Stimulated activated naive B cell treated with anti-CD40 and anti-IgM and Interleukin-4, amounts not matched to agents 10 μg/mL and 1 μg/mL and 100 μg/mL, for 72 hours (primary cell): ENCODE measurements around the gene CD151.

Experiments
- ATAC-seq, 2 donors: fragments of 150-1000 bp; cut with Tn5 transposase; replicated peaks; 2 replicates each; pipeline ENCODE4 v1.10.0; 2021; ENCODE audit warnings: moderate library complexity in 1 of 2
- DNase-seq: peaks from one replicate; pipeline ENCODE4 v3.0.0; 2021
- H3K27ac Mint-ChIP-seq: one replicate; pipeline ENCODE4 v1.8.0; 2022; ENCODE audit warnings: mild to moderate bottlenecking, mixed read lengths
- H3K27me3 Mint-ChIP-seq, 2 donors: one replicate each; pipeline ENCODE4 v1.8.0; 2022; ENCODE audit warnings: mixed read lengths in 2 of 2
- H3K36me3 Mint-ChIP-seq, 2 donors: one replicate each; pipeline ENCODE4 v1.8.0; 2022; ENCODE audit warnings: mixed read lengths in 2 of 2, mild to moderate bottlenecking in 1 of 2
- H3K4me1 Mint-ChIP-seq, 2 donors: one replicate each; pipeline ENCODE4 v1.8.0; 2022; ENCODE audit warnings: mixed read lengths in 2 of 2, mild to moderate bottlenecking in 1 of 2
- H3K4me3 Mint-ChIP-seq, 2 donors: one replicate each; pipeline ENCODE4 v1.8.0; 2022; ENCODE audit warnings: mild to moderate bottlenecking in 2 of 2, mixed read lengths in 2 of 2, moderate library complexity in 1 of 2
- H3K9me3 Mint-ChIP-seq, 2 donors: one replicate each; pipeline ENCODE4 v1.8.0; 2022; ENCODE audit warnings: mixed read lengths in 2 of 2, mild to moderate bottlenecking in 1 of 2

CD151 gene

DNA sequence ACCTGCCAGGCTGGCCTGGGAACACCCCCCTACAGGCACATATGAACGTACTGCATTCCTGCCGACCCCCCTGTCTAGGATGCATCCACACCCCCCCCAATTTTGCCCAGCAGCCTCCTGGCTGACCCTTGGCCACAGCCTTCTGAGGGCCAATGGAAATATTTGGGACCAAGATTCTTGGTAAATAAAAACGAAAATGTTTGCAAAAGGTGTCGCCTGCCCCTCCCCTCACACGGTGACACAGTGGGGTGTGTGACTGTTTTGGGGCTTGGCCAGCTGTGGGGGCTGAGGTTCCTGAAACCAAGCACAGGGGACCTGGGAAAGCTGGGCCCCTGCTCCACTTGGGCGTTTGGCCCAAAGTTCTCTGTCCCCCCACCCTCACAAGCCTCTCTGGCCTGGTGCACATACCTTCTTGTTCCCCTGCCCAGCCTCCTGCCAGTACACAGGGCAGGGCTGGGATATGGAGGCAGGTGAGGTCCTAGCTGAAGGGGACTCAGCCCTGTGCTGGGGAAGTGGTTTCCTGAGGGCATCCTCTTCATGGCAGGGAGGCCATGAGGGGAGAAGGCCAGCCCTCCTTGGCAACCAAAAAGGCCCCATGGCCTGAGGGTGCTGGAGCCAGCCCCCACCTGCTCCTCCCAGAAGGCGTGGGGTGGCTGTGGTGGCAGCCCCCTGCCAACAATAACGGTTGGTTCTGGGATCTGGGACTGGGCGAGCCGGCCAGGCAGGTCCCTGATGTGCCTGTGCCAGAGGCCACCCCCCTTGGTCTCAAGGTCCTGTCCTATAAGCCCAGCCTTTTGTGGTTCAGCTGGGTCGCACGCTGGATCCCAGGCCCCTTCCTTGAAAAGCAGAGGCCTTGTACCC is 7.2 kb upstream of the CD151 start:
- H3K27ac Mint-ChIP-seq = no peak overlapping the region
- ATAC-seq = no peak
- peaks cover 28 to 33% of the 10 kb centered on the region in 2 donors for H3K27me3 Mint-ChIP-seq
- no peaks in the 10 kb centered on the region for H3K9me3 Mint-ChIP-seq
- H3K4me1 Mint-ChIP-seq = peaks cover 29 to 49% of the 10 kb centered on the region in 2 donors
- peaks cover 12 to 20% of the 10 kb centered on the region in 2 donors for H3K36me3 Mint-ChIP-seq
- no peak for DNase-seq
- H3K4me3 Mint-ChIP-seq = no peak overlapping the region

DNA sequence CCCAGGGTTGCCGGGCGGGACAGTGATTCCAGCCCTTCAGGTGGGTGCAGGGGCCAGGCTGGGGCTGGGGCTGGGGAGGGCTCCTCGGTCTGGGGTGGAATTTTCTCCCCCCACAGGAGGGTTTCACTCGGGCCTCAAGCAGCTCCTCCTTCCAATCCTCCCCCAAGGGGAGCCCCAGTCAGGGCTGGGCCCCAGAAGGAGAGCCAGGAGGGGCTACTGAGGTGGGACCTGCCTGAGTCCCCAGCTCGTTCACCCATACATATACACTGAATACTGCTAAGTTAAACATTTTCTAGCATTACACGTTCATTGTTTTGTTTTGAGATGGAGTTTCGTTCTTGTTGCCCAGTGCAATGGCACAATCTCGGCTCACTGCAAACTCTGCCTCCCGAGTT is 6.5 kb upstream of the CD151 start:
- no peak overlapping the region for H3K27ac Mint-ChIP-seq
- no peak for DNase-seq

DNA sequence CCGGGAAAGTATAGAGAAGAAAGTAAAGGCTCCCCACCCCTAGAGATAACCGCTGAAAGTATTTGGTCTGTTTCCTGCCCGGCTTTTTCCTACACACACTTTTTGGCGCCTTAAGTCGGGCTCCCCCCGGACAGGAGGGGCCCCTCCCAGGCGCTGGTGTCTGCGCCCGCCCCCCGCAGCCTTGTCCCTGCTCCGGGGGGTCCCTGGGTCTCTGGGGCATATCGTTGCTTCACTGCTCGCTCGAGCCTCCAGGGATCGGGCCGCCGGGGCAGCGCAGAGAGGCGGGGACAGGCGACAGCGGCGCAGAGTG is 6.0 kb upstream of the CD151 start:
- peaks cover 9 to 20% of the 10 kb centered on the region in 2 donors for H3K36me3 Mint-ChIP-seq
- H3K27me3 Mint-ChIP-seq = peaks cover 37 to 42% of the 10 kb centered on the region in 2 donors
- no peak for DNase-seq
- H3K4me3 Mint-ChIP-seq = peak overlapping the region; percentile 62 to 73
- H3K9me3 Mint-ChIP-seq = no peaks in the 10 kb centered on the region
- peaks cover 24 to 50% of the 10 kb centered on the region in 2 donors for H3K4me1 Mint-ChIP-seq
- no peak overlapping the region for H3K27ac Mint-ChIP-seq
- peak; percentile 21 to 22 for ATAC-seq

More for the DNA sequence above, 6.5 kb upstream of the CD151 start:
- Mint-ChIP-seq H3K4me3 (peak overlapping the region; percentile 62 to 73), H3K9me3 (no peaks in the 10 kb centered on the region), H3K27me3 (peaks cover 31 to 37% of the 10 kb centered on the region in 2 donors), H3K36me3 (peaks cover 9 to 20% of the 10 kb centered on the region in 2 donors), H3K4me1 (peaks cover 23 to 48% of the 10 kb centered on the region in 2 donors)
- no peak for ATAC-seq

DNA sequence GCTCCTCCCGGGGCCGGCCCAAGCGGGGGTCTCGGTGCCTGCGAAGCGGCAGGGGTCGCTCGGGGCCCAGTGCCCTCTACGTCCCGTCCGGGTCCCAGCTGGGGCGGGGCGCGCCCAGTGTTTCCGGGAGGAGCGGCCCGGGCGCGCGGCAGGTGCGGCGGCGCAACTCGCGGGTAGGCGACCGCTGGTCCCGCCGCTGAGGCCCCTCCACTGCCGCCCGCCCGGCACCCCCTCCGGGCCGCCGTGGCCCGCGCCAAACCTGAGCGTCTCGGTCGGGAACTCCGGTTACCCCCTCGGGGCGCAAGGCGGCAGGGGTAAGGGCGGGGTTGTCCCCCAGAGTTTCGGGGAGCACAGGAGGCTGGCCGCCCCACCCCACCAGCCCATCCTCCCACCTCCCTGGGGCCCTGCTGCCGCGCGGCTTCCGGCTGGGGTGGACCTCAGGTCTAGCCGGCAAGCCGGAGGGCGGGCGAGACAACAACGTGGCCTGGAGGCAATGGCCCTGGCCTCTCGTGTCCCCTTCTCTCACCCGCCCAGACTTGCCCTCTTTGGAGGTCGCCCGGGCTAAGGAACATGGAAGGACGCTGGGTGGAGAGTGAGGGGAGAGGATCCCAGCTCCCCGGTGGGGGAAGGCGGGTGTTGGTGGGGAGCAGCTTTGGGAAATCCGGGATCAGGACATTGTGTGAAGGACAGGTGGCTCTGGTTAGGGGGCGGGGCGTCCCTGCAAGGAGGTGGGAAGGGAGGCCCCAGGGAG is 5.4 kb upstream of the CD151 start:
- Mint-ChIP-seq H3K4me1 (peaks cover 28 to 50% of the 10 kb centered on the region in 2 donors), H3K27me3 (peaks cover 38 to 48% of the 10 kb centered on the region in 2 donors), H3K27ac (peak overlapping the region; percentile 75), H3K4me3 (peak overlapping the region; percentile 73 to 80), H3K36me3 (peaks cover 9 to 18% of the 10 kb centered on the region in 2 donors), H3K9me3 (no peaks in the 10 kb centered on the region)
- DNase-seq (no peak), ATAC-seq (peak; percentile 31 to 38)

DNA sequence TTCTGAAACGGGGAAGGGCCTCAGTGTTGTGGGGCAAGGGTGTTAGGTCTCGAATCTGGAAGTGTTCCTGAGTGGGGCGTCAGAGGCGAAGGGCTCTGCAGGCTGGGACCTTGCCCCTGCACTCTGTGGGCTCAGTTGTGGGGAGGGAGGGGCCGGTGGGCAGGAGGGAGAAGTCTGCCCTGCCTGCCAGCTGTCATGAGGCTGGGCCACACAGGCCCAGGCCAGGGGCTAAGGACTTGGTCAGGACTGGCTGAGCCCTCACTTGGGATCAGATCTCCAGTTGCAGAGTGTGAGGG is 4.9 kb upstream of the CD151 start, which contains the start of gene CRACR2B:
Gene CRACR2B (plus strand): TSS at position 23 of the 296 bp plus-strand sequence. CDS start 689 bp downstream, outside the sequence.
- H3K4me3 Mint-ChIP-seq = peak within 1 kb of the TSS; percentile 73 to 80
- peaks cover 29 to 49% of the 10 kb centered on the region in 2 donors for H3K4me1 Mint-ChIP-seq
- no peak for ATAC-seq
- H3K27me3 Mint-ChIP-seq = peaks cover 38 to 50% of the 10 kb centered on the region in 2 donors
- DNase-seq = no peak
- peak within 1 kb of the TSS; percentile 75 for H3K27ac Mint-ChIP-seq
- peaks cover 9 to 15% of the 10 kb centered on the region in 2 donors for H3K36me3 Mint-ChIP-seq
- H3K9me3 Mint-ChIP-seq = no peaks in the 10 kb centered on the region

DNA sequence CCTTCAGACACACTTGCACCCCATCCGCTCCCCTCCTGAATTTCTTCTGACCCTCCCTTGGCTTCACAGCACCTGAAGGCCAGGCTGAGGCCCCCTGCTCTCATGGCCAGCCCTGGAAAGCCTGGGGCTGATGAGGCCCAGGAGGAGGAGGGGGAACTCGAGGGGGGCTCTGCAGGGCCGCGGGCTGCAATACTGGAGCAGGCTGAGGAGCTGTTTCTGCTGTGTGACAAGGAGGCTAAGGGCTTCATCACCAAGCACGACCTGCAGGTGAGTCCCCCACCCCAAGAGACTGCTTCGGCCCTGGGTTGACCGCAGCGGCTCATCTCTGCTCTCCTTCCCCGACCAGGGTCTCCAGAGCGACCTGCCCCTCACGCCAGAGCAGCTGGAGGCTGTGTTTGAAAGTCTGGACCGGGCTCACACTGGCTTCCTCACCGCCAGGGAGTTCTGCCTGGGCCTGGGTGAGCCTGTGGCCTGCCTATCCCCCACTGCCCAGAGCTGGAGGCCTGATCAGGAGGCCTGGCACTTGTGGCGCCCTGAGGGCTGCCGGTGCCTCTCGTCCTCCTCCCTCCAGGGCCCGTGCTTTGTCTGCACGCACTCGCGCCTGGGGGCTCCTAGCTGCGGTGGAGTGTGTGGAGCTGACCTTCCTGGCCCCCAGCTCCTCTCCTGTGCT is 4.1 kb upstream of the CD151 start:
- Mint-ChIP-seq H3K36me3 (peaks cover 9 to 11% of the 10 kb centered on the region in 2 donors), H3K27ac (no peak overlapping the region), H3K9me3 (no peaks in the 10 kb centered on the region), H3K4me3 (peak overlapping the region; percentile 71 to 80), H3K27me3 (peaks cover 38 to 50% of the 10 kb centered on the region in 2 donors), H3K4me1 (peaks cover 29 to 51% of the 10 kb centered on the region in 2 donors)
- ATAC-seq = no peak
- no peak for DNase-seq

DNA sequence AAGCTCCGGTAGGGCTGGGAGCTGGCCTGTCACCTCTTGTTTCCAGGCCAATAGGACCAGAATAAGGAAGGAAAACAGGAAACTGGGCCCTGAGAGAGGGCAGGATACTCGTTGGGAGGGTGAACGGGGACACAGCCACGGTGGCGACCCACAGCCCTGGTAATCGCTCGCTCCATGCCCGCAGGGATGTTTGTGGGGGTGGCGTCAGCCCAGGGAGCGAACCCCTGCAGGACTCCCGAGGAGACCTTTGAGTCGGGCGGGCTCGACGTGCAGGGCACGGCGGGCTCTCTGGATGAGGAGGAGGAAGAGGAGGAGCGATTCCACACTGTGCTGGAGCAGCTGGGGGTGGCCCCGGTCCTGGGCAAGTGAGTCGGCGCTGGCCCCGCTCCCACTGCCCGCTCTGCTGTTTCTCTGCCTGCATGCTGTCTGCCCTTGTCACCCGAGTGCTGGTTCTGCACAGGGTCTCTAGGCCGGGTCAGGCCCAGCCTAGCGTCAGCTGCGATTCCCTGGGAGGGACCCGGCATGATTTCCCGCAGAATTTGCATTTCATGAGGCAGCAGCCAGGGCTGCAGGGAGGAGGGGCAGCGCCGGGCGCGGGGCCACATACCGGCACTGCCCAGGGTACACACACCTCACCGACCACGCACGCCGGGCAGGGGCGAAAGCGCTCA is 3.4 kb upstream of the CD151 start:
- no peak for ATAC-seq
- Mint-ChIP-seq H3K4me3 (peak overlapping the region; percentile 65 to 71), H3K27me3 (peaks cover 38 to 50% of the 10 kb centered on the region in 2 donors)

DNA sequence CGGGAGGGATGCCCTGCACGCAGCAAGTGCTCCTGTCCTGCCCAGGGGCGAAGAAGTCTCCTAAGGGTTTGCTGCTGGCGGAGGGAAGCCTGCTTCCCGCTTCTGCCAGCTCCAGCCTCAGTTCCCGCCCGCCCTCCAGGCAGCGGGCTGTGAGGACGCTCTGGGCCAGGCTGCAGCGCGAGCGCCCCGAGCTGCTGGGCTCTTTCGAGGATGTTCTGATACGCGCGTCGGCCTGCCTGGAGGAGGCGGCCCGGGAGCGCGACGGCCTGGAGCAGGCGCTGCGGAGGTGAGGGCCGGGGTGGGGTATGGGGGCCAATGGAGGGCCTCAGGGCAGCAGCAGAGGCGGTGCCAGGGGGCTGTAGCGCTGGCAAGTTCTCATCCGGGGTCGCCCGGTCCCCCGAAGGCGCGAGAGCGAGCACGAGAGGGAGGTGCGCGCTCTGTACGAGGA is 2.9 kb upstream of the CD151 start:
- ATAC-seq = peak; percentile 1 to 3
- no peak for DNase-seq
- H3K27ac Mint-ChIP-seq = no peak overlapping the region
- H3K36me3 Mint-ChIP-seq = peaks cover 6 to 8% of the 10 kb centered on the region in 2 donors
- peaks cover 34 to 63% of the 10 kb centered on the region in 2 donors for H3K4me1 Mint-ChIP-seq
- H3K9me3 Mint-ChIP-seq = no peaks in the 10 kb centered on the region
- H3K4me3 Mint-ChIP-seq = peak overlapping the region; percentile 52 to 71
- peaks cover 38 to 50% of the 10 kb centered on the region in 2 donors for H3K27me3 Mint-ChIP-seq

More for the DNA sequence above, 3.4 kb upstream of the CD151 start:
- H3K27ac Mint-ChIP-seq = peak overlapping the region; percentile 5
- DNase-seq = no peak
- H3K4me1 Mint-ChIP-seq = peaks cover 33 to 58% of the 10 kb centered on the region in 2 donors
- peaks cover 9 to 11% of the 10 kb centered on the region in 2 donors for H3K36me3 Mint-ChIP-seq
- no peaks in the 10 kb centered on the region for H3K9me3 Mint-ChIP-seq

DNA sequence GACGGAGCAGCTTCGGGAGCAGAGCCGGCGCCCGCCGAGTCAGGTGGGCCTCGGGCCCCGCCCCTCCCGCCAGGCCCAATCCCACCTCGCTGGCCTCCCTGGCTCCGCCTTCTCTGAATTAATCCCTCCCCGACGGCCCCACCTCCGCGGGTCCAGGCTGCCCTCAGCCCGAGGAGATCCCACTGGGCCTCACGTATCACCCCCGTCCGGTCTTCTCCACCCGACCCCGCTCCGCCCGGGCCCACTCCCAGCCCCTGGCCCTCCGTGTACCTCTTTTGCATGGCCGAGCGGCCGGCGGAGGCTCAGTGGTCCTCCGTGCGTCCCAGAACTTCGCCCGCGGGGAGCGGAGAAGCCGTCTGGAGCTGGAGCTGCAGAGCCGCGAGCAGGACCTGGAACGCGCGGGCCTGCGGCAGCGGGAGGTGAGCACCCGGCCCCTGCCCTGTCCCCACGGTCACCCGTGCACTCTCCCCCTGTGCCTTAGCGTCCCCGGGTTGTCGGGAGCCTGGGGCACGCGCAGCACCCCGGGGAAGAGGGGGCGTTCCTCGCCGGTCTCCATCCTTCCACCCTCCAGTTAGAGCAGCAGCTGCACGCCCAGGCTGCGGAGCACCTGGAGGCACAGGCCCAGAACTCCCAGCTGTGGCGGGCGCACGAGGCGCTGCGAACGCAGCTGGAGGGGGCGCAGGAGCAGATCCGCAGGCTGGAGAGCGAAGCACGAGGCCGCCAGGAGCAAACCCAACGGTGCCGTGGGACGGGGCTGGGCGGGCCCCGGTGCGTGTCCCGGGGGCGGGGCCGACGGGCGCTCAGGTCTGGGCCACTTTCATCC is 2.2 kb upstream of the CD151 start:
- Mint-ChIP-seq H3K4me1 (peaks cover 34 to 69% of the 10 kb centered on the region in 2 donors), H3K9me3 (no peaks in the 10 kb centered on the region), H3K27me3 (peaks cover 38 to 50% of the 10 kb centered on the region in 2 donors), H3K36me3 (peaks cover 0 to 2% of the 10 kb centered on the region in 2 donors), H3K4me3 (peak overlapping the region; percentile 52 to 71), H3K27ac (no peak overlapping the region)
- peak; percentile 57 for DNase-seq
- peak; percentile 46 to 63 for ATAC-seq

DNA sequence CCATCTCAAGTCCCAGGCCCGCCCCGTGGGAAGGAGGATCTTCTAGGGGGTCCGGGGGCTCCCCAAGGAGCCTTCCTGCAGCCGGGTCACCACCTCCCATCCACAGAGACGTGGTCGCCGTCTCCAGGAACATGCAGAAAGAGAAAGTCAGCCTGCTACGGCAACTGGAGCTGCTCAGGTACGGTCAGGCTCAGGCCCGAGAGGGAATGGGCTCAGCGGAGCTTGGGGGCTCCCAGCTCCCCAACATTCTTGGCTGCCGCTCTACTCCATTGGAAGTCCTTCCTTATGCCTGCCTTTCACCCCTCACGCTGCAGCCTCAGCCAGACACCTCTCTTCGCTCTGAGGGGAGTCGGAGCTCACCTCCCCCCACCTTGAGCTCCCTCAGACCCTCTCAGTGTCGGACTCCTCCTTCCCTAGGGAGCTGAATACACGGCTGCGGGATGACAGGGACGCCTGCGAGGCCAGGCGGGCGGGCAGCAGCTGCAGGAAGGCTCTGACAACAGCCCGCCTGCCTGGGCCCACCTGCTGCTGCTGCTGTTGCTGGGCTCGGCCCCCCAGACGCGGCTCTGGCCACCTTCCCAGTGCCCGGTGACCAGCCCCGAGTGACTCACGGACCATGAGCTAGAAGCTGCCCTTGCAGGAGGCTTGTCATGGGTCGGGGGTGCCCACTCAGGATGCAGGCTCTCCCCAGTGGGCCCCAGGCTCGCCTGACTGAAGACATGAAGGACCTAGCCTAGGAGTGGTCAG is 1.5 kb upstream of the CD151 start:
- H3K36me3 Mint-ChIP-seq = peaks cover 4 to 6% of the 10 kb centered on the region in 2 donors
- no peak for DNase-seq
- H3K9me3 Mint-ChIP-seq = no peaks in the 10 kb centered on the region
- peaks cover 38 to 50% of the 10 kb centered on the region in 2 donors for H3K27me3 Mint-ChIP-seq
- H3K27ac Mint-ChIP-seq = peak overlapping the region; percentile 20
- H3K4me1 Mint-ChIP-seq = peaks cover 34 to 69% of the 10 kb centered on the region in 2 donors
- no peak for ATAC-seq
- H3K4me3 Mint-ChIP-seq = peak overlapping the region; percentile 22 to 71

DNA sequence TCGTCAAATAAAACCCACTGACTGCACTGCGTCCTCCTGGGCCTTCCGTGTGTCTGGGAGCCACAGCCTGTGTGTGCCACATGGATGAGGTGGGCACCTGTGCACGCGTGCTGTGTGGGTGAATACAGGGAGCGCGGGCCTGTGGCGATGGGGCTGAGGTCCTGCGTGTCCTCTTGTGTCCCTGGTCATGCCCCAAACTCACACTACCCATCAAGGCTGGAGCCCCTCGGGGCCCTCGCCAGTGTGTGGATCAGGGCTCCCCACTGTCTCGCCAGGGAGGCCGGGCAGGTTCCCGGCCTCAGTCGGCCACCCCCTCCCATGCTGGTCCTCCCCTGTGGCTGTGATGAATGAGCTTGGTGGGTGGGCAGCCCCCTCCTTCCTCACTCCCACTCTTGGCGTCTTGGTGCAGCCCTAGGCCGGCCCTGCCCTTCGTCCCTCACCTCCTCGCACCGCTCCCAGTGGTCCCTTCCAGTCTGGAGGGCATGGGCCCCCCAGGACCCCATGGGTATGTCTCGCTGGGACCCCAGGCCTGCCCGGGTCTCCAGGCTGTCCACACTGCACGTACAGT is 707 bp upstream of the CD151 start:
- Mint-ChIP-seq H3K27ac (no peak overlapping the region), H3K4me3 (peak overlapping the region; percentile 51 to 73), H3K4me1 (peaks cover 34 to 69% of the 10 kb centered on the region in 2 donors)

DNA sequence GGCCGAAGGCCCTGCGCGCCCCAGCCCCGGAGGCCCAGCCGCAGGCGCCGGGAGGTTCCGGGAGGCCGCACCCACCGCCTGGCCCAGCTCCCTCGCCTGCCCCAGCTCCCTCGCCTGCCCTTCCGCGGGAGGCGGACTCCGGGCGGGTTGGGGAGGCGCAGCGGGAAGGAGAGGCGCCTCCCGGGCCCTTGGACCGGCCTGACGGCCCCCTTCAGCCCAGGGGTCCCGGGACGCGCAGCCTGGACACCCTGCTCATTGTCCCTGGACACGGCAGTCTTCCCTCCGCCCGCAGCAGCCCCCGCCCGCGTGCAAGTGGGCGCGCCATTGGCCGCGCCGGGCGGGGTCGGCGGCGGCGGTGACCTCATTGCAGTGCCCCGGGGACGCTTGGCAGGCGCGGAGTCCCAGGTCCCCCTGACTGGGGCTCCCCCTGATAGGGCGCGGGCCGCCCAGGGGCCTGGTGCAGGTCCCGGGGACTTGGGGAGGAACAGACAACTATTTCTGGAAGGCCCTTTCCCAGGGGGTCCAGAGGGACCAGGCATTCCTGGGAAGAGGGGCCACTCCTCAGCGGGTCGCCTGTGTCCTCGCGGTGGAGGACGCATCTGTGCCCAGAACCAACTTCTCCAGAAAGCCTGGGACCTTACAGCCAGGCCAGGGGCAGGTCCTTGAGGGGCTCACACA is 501 bp downstream of the CD151 start:
- Mint-ChIP-seq H3K27me3 (peaks cover 31 to 40% of the 10 kb centered on the region in 2 donors), H3K4me3 (peak overlapping the region; percentile 77 to 78), H3K9me3 (no peaks in the 10 kb centered on the region), H3K27ac (no peak overlapping the region), H3K4me1 (peaks cover 25 to 65% of the 10 kb centered on the region in 2 donors), H3K36me3 (peaks cover 15 to 23% of the 10 kb centered on the region in 2 donors)
- peak; percentile 51 to 53 for ATAC-seq
- no peak for DNase-seq

More for the DNA sequence above, 707 bp upstream of the CD151 start:
- DNase-seq (no peak), ATAC-seq (no peak)
- H3K36me3 Mint-ChIP-seq = peaks cover 8 to 14% of the 10 kb centered on the region in 2 donors
- H3K9me3 Mint-ChIP-seq = no peaks in the 10 kb centered on the region
- peaks cover 38 to 50% of the 10 kb centered on the region in 2 donors for H3K27me3 Mint-ChIP-seq
